Fibroblast of villous mesenchyme (primary cell): ENCODE measurements around the gene ANKFY1. TPM values are rescaled to one million over a fixed set of nuclear protein-coding genes. Genes with fewer than 3 reads are reported as not detected.

Experiments
- DNase-seq: peaks from one replicate; pipeline ENCODE4 v3.0.0-alpha.2; 2010; ENCODE audit warnings: low read depth
- H3K4me3 ChIP-seq: 2 replicates; pipeline ENCODE4 v1.5.1; 2011; ENCODE audit warnings: low read depth, mild to moderate bottlenecking, low read length
- CTCF ChIP-seq: IDR thresholded peaks from 2 replicates; pipeline ENCODE4 v1.5.1; 2012; ENCODE audit warnings: low read depth, mild to moderate bottlenecking, low read length; ENCODE audit not compliant: insufficient read depth
- total RNA-seq: library from RNA; depleted of rRNA; stranded (reverse); fragments of >200 nt; gene quantifications from 2 replicates; pipeline ENCODE4 v1.2.3, GENCODE V29; 2012

Gene ANKFY1
- total RNA-seq, 1 donor, result 58.7 TPM

GRCh38 chr17:4180791-4181190 is 83.0 kb downstream of the ANKFY1 start:
- DNase-seq, result no peak
- H3K4me3 ChIP-seq, result no peak overlapping the region
- no peak for TF ChIP-seq CTCF

DNA sequence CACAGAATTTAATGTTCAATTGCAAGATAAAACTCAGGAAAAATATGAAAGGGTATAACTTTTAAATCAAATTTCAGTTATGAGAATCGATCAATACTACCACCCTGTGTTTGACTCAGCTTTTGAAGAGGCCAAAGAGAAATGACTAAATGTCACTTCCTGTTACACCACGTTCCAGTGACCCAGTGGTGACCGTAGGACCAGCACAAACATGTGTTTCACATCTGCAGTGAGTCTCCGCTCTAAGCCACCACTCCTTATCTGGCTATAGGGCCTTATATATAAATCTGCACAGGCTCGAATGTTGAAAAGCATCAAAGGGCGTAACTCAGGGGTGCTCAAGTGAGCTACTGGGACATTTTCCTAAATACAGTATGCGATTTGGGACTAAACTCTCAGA is 84.7 kb downstream of the ANKFY1 start:
- H3K4me3 ChIP-seq, result no peak overlapping the region
- TF ChIP-seq CTCF, result no peak
- DNase-seq, result peak; percentile 36

- no peak for DNase-seq
- no peak for TF ChIP-seq CTCF
- H3K4me3 ChIP-seq, result no peak overlapping the region
Measured at GRCh38 chr17:4178651-4179050, 85.1 kb downstream of the ANKFY1 start.

DNA sequence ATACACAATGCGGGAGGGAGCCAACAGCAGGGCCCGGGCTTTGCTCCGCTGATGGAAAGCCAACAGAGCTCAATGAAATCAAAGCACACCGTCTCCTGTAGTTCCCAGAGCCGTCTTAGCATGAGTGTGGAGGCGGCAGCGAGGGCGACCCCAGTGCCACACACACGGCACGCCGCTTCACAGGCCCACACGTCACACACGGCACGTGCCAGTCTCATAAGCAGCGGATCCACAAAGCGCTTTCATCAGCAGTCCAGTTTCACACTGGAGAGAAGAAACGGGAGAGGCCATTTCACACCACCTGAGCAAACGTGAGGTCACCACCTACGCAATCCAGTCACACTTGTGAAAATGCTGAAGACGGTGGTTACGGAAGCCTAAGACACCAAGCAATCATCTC is 86.0 kb downstream of the ANKFY1 start:
- no peak for TF ChIP-seq CTCF
- DNase-seq, result no peak
- no peak overlapping the region for H3K4me3 ChIP-seq

- no peak for DNase-seq
- no peak for TF ChIP-seq CTCF
- H3K4me3 ChIP-seq, result no peak overlapping the region
Measured at GRCh38 chr17:4176808-4177472, 86.8 kb downstream of the ANKFY1 start.

GRCh38 chr17:4175921-4176807 is 87.6 kb downstream of the ANKFY1 start:
- DNase-seq, result peak; percentile 60
- TF ChIP-seq CTCF, result no peak
- no peak overlapping the region for H3K4me3 ChIP-seq

- DNase-seq, result no peak
- H3K4me3 ChIP-seq, result no peak overlapping the region
- TF ChIP-seq CTCF, result no peak
Measured at GRCh38 chr17:4174556-4174955, 89.2 kb downstream of the ANKFY1 start.
